Stimulated activated CD4-positive, alpha-beta T cell treated with anti-CD3 and anti-CD28 coated beads, Interleukin-4, amount 100 ng/mL, for 24 hours (primary cell): ENCODE results near the gene PCDH1.
"Not testable (repeated sequence)": the region's sequence is repeated elsewhere in the genome, so short reads cannot be mapped to it uniquely, and the experiment has no call there.

Experiments used
- DNase-seq: peaks from one replicate; pipeline ENCODE4 v3.0.0-alpha.2; 2020

The PCDH1 gene

DNA sequence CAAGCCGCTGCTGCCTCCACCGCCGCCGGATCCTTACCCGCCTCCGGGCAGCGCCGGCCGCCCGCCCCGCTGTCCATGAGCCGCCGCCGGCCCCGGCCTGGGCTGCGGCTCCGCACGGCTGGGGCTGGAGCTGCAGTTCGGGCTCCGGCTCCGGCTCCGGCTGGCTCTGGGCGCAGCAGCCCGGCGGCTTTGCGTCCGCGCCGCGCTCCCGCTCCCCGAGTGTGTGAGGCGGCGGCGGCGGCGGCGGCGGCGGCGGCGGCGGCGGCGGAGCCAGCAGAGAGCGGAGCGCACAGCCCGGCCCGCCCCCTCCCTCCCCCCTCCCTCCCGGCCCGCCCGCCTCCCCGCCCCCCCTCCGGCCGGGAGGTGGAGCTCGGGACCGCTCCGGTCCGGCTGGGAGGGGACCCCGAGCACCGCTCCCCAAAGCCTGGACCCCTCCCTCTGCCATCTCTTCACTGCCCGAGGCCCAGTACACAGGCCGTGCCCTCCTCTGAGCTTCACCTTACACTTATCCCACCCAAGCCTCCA lies at the start of gene PCDH1:
TSS of gene PCDH1 (minus strand) at position 225 of the 525 bp plus-strand sequence. CDS start at position 77, 148 bp downstream.
- no peak for DNase-seq

DNA sequence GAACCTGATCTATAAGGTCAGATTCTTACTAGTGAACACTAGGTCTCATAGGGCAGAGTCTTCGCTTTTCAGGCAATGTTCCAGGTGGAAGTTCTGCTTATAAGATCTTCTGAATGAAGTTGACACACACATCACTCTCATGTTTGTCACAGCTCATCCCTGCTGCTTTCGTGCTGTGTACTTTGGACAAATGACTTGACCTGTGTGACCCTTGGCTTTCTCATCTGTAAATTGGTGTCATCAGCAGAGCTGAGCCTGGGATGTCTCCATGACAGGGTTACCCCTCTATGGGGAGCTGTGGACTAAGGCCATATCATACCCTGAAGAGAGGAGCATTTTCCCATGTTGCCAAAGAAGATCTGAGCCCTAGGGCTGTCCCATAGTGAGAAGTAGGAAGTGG lies 48.2 kb upstream of the PCDH1 start:
- no peak for DNase-seq

DNA sequence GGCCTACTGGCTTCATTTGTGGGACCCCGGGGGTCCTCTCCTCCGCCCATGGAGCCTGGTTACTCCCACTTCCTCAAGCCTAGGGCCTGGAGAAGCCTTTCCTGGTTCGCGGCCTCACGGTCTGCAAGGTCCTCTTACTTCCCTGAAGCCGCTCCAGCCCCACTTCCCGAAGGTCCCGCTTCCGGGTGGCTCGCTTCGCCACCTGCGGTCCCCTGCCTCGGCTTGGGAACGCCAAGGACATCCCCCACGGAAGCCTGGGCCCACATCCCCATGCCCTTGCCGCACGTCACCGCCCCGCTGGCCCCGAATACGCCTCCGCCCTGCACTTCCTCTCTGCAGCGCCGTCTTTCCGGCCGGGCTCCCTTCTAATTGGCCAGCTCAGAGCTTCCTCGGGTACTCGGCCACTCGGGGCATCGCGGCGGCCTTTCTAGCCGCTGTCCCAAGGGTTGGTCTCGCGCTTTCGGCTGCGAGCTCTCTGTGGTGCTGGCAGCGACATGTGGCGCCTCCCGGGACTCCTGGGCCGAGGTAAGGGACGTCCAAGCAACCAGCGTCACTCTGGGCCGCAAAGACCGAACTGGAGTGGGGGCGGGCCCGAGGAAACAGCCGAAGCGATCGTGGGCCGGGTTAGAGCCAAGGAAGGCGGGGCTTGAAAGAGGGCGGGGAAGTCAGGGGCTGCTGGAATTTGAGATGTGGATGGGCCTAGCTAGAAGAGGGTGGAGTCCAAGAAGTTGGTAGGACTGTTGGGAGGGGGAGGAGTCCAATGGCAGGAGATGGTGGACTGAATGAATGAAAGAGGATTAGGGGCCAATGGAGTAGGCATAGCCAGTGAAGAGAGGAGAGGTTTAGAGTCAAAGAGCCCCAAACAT lies 45.5 kb upstream of the PCDH1 start, which contains the start of gene DELE1:
TSS of gene DELE1 (plus strand) at position 424 of the 866 bp plus-strand sequence. CDS start at position 495, 71 bp downstream.
- DNase-seq, result peak; percentile 92

DNA sequence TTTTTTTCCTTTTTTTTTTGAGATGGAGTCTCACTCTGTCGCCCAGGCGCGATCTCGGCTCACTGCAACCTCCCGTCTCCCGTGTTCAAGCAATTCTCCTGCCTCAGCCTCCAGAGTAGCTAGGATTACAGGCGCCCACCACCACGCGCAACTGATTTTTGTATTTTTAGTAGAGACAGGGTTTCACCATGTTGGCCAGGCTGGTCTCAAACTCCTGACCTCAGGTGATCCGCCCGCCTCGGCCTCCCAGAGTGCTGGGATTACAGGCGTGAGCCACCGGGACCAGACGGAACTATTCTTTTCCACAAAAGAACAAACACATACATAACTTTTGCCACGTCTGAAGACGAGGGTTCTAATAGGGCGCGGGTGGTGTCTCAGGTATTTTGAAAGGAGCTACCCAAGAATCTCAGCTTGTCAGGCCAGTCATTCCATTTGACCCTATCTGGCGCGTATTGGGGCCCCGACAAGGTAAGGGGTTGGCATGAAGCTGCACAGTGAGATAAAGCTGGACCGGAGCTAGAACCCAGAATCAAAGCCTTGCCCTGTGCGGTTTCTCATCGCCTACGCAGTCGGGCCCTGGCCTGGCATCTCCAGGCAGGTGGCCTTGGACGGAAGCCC lies 44.7 kb upstream of the PCDH1 start:
- DNase-seq, result not testable (repeated sequence)

DNA sequence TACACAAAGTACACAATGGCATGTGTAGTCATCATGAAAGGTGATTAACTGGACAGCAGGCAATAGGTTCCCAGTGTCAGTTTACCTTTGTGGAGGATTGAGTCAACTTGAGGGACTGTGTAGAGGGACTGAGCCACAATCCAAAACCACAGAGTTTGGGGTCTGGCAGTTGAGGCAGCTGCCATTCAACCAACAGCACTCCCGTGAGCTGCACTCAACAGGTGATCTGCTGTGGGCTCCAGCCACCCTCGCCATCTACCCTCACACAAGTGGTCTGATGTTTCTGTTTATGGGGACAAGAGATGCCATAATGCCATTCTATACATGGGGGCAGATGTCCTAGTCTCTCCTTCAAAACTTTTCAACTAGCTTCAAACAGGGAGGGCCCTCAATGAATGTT lies 42.6 kb upstream of the PCDH1 start:
- no peak for DNase-seq

DNA sequence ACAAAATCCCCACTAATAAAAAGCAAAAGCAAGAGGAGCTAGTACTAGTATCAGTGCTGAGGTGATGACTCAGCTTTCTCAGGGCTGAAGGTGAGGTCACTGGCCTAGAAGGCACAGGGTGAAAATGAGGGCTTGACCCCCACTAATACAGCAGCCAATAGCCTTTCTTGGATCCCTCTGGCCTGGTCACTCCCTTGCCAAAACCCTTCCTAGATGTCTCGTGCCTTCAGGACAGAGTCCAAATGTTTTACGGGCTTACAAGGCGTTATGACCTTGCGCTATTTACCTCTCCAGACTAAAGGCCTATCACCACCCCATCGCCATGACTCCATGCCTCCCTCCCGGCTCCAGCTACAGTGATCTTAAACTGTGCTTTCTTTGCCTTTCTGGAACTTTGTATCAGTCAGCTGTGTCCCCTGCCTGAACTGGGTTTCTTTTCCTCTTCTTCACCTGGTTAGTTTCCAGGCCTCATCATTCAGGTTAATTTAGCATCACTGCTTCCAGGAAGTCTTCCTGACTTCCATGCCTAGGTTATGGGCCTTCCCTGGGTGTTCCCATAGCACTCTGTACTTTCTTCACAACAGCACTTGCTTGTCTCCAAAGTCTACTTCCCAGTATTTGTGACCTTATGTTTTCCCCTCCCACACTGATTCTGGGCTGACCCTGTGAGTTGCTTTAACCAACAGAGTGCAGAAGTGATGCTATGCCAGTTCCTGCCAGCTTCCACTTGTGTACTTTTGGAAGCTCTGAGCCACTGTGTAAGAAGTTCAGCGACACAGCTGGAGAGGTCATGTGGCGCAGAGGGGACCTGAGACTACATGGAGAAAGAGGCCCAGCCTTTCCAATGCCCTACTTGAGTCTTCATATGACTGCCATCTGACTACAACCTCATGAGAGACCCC lies 41.3 kb upstream of the PCDH1 start:
- DNase-seq, result no peak

DNA sequence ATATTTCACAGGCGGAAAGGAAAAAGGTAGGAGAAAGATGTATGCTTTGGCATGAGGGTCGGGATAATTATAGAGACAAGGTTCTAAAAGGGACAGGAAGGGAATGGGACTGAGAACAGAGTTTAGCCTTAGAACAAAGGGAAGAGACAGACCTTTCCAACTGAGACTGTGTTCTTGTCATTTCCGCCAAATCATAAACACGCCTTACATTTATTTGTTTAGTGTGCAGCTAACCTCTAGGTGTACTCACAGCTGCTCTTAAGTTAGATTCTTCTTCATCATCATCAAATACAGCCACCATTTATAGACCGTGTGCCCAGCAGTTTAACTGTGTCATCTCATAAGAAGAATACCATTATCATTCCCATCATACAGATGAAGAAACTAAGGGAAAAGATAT lies 39.5 kb upstream of the PCDH1 start:
- DNase-seq, result no peak

DNA sequence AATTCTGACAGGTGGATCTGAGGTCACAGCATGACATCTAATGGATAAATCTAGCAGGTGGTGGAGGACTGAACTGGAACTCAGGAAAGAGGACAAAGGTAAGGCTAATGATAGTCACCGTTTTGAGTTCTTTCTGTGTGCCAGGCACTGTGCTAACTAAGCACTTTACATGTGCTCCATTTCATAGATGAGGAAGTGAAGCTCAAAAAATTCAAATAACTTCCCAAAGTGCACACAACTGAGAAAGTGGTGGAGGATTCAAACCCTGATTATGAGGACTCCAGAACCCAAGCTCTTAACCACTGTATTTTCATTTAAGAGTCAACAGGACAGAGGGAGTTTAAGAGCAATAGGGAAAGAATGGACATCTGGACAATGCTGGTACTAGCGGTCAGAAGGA lies 38.3 kb upstream of the PCDH1 start:
- DNase-seq, result no peak

DNA sequence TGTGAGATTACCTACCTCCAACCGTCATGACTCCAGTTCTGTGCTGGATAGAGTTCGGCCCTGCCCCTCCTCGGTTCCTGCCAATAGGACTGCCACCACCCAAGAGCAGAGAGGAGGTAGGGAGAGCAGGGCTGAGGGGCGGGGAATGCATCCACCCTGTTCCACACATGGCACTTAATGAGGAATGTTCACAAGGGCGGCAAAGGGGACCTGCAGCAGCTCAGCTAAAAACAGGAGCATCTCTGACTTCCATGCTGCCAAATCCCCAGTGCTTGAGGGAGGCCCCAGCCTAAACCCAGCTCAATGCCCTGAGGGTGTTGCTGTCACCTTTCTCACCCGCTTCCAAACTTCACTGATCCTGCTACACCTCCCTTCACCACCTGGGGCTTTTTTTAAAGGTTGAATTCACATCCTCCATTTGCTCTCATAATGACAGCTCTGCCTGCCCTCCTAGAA lies 37.7 kb upstream of the PCDH1 start:
- DNase-seq, result no peak

DNA sequence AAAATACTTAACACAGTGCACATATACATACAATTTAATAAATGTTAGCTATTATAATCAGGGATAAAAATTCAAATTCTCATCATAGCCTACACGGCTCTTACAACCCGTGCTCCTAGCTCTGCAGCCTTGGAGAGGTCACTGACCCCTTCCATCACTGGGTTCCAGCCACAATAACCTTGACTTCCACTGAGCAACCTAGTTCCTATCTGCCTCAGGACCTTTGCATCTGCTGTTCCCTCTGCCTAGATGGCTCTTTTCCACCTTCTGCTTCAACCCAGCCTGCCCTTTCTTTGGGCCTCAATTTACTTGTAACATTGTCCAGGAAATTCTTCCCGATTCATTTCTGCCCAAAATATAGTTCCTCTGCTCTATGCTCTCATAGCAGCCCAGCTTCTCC lies 36.6 kb upstream of the PCDH1 start:
- DNase-seq, result no peak

DNA sequence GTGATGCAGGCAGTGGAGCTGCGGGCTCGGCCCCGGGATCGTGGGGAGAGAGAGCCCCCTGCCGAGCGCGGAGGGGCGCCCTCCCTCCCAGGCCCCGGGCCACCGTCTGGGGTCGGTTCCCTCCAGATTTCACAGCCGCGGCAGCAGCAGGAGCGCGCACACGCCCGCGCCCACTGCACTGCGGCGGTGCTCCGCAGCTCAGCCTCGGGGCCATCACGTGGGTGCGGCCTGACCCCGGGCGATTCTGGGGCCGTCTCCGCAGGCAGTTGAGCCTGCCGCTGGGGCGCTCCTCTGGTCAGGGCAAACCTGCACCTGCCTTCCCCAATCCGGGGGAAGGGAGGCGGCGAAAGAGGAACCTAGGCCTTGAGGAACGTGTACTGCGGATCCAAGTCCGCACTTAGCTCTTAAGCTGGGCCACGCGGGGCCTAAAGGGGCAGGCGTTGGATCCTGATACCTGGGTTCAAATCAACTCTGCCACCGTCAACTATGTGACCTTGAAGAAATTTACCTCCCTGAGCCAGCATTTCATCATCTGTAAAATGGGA lies 36.1 kb upstream of the PCDH1 start:
- DNase-seq, result peak; percentile 9

DNA sequence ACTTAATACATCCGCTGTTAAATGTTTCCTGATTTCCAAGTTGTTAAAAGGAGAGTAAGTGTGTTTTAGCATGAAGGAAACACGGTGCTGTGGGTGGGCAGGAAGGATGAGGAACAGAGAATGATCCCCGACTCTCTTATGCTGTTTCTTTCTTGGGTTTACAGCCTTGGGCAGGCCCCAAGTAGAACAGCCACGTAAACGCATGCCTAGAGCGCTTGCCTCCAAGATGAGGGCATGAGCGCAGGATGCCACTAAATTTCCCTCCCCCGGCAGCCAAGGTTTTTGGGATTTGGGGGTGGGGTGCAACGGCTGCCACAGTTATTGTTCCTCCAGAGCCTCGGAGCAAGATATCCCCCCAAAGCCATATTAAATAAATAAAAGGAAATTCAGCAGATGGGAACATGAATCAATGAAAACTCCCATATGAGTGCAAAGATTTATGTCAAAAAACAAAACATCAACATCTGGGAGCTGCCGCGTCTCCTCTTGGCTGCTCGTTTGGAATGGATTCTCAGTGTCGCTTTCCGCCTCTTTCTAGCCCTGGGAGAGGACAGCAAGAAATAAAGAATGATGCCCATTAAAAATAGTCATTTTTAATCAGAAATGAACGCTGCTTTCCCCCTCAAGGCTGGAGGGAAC lies 35.5 kb upstream of the PCDH1 start:
- no peak for DNase-seq

DNA sequence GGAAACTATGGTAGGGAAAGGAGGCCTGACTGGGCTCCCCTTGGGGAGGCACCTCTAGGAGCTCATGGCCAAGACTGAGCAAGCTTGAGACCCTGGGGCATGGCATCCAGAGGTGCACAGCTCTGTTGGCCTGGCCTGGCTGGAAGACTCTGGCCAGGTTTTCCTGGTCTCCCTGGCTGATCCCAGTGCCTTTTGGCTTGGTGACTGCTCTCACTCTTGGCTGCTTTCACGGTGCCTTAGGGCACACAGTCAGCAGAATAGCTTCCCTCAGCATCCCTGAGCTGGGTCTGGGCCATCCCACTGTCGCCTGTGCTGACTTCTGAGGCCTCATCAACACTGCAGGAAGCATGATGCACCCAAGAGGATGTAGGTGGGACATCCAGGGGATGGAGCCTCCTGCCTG lies 32.1 kb upstream of the PCDH1 start:
- no peak for DNase-seq

DNA sequence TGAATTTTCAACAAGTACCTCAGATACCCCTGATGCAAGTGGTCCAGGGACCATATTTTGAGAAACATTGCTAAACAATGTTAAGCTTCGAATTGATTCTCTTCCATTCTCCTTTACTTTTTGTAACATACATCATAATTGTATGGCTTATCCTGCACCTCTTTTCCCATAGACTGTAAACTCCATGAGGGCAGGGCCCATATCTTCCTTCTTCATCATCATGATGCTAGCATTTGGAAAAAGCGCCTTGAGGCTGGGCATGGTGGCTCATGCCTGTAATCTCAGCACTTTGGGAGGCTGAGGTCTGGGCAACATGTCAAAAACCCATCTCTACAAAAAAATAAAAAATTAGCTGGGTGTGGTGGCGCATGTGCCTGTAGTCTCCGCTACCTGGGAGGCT lies 31.0 kb upstream of the PCDH1 start:
- DNase-seq, result no peak

DNA sequence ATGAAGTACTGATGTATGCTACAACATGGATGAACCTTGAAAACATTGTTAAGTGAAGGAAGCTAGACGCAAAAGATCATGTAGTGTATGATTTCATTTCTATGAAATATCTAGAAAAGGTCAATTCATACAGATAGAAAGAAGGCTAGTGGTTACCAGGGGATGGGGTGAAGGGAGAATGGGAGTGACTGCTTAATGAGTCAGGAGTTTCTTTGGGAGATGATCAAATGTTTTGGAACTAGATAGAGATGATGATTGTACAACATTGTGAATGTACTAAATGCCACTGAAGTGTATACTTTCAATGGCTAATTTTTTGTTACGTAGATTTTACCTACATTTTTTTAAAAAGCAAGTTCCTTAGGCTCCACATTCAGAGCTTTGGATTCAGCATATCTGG lies 30.6 kb upstream of the PCDH1 start:
- no peak for DNase-seq

DNA sequence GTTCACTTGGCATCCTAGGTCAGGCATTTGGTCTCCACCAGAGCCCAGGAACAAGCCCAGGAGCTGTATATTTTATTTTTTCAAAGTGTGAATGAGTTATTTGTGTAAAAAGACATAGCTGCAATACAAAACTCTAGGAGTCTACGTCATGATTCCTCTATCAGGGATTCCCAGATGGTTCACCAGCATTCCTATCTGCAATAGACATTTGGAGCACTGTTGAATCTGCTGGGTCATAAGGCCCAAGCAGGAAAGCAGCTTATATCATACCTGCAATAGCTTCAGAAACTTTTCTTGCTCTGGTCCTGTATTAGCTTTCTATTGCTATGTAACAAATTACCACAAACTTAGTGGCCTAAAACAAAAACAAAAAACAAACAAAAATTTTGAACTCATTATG lies 28.8 kb upstream of the PCDH1 start:
- DNase-seq, result no peak

DNA sequence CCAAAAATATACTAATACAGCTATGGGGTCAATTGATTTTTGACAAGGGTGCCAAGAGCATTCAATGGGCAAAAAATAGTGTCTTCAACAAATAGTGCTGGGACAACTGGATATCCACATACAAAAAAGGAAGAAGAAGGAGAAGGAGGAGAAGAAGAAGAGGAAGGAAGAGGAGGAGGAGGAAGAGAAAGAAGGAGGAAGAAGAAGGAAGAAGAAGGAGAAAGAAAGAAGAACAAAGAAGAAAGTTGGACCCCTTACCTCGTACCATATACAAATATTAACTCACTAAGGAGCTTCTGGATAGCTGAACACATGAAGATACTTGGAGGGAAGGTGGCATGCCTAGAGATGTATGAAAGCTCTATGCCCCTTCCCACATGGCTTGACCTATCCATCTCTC lies 28.3 kb upstream of the PCDH1 start:
- no peak for DNase-seq

DNA sequence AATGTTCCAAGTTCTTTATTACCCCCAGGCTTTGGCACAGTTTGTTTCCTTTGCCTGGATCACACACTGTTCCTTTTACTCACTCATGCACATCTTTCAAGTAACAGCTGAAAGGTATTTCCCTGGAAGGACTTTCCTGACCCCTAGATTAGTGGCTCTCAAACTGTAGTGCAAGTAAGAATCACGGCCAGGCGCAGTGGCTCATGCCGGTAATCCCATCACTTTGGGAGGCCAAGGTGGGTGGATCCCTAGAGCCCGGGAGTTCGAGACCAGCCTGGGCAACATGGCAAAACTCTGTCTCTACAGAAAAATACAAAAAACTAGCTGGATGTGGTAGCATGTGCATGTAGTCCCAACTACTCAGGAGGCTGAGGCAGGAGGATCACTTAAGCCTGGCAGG lies 26.3 kb upstream of the PCDH1 start:
- no peak for DNase-seq

DNA sequence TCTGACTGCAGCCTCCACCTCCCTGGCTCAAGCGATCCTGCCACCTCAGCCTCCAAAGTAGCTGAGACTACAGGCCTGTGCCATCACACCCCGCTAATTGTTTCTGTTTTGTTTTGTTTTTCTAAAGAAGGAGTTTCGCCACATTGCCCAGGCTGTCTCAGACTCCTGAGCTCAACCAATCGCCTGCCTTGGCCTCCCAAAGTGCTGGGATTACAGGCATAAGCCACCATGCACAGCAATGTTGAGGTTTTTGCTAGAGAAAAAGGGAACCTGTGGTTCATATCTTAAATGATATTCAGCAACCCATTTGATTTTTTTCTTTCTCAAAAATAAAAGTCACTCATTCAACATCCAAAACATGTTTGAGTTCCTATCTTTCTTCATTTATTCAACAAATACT lies 25.1 kb upstream of the PCDH1 start:
- DNase-seq, result no peak

DNA sequence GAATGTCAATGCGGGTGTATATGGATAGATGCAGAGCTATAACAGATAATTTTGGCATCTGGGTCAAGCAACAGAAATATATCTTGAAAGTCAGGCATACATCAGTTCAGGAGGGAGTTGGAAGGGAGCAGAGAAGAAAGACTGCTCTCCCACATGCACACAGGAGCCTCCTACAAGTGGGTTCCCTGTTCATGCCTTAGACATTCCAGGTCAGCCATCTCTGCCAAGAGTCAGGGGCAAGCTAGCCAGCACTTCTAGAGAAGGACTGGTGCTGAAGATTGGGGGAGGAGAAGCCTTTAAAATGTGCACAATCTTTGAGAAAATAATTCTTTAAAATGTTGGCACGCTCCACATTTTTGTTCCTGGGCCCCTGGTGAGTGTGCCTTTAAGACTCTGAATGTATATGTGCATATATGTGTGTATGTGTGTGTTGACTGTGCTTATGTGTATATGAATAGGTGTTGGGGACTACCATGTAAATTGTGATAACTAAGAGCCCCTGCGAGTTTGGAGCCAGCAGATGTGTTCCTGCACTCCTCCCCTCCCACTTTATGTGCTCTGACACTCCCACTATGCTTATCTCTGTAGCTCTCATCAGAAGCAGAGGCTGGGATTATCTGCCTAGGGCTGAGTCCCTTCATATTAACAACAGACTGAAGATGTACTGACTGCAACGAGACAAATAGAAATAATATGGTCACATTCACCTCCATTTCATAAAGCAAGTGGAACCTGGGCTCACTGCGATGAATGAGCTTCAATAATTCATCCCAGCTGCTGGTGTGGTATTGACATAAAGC lies 24.0 kb upstream of the PCDH1 start:
- DNase-seq, result no peak

DNA sequence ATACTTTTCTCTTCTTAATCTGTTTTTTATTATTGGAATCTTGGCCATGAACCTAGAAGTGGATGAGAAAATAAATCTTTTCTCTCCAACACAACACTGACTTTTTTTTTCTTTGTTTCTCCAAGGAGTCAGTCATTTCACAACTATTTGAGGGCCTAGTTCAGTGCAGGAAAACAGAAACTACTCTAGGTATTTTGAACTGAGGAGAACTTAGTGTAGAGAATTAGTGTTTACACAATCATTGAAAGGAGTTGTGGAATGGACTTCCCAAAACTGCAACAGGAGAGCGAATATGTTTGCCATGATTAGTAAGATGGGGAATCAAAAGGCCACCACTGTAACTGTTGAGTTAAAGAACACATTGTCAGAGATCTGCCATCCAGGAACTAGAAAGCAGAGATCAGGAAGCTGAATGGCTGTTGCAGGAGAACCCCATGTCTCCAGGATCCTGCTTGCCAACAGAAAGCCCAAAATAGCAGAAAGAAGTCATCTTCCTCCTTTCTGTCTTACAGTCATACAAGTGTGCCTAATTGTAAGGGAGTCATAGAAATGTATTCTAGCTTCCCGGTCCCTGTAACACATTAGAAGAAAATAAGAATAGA lies 20.3 kb upstream of the PCDH1 start:
- no peak for DNase-seq
